ENCODE measurements around the gene OR52K1. TPM values are rescaled to one million over a fixed set of nuclear protein-coding genes. Genes with fewer than 3 reads are reported as not detected.

OR52K1 gene
- total RNA-seq, 2 donors from 2014 or later: not detected

GRCh38 chr11:4464216-4465159, 18.0 kb upstream of the OR52K1 start:
- H3K36me3 ChIP-seq: no peaks in the 10 kb centered on the region
- H3K9ac ChIP-seq (ENCODE audit: low read depth in 2 of 2, low read length in 2 of 2): no peak overlapping the region
- no peak overlapping the region for H3K4me3 ChIP-seq
- no peaks in the 10 kb centered on the region for H3K4me1 ChIP-seq
- no peaks in the 10 kb centered on the region for H3K27me3 ChIP-seq
- no peak for DNase-seq
- H3K27ac ChIP-seq: no peak overlapping the region
- TF ChIP-seq CTCF (IDR thresholded peaks at IDR 0.05): no peak
- intact Hi-C loops (cut with DNase I): no loop called here
- no peaks in the 10 kb centered on the region for H3K9me3 ChIP-seq

GRCh38 chr11:4465407-4465806, 17.0 kb upstream of the OR52K1 start:
- TF ChIP-seq CTCF (IDR thresholded peaks at IDR 0.05): no peak
- Histone ChIP-seq H3K36me3 (no peaks in the 10 kb centered on the region), H3K4me1 (no peaks in the 10 kb centered on the region), H3K27ac (no peak overlapping the region), H3K27me3 (no peaks in the 10 kb centered on the region), H3K9me3 (no peaks in the 10 kb centered on the region), H3K9ac (ENCODE audit: low read depth in 2 of 2, low read length in 2 of 2) (no peak overlapping the region), H3K4me3 (no peak overlapping the region)
- DNase-seq: no peak
- intact Hi-C loops (cut with DNase I): no loop called here

GRCh38 chr11:4466131-4466870, 16.1 kb upstream of the OR52K1 start:
- no peaks in the 10 kb centered on the region for H3K36me3 ChIP-seq
- H3K27me3 ChIP-seq: no peaks in the 10 kb centered on the region
- H3K9ac ChIP-seq (ENCODE audit: low read depth in 2 of 2, low read length in 2 of 2): no peak overlapping the region
- no peak for TF ChIP-seq CTCF (IDR thresholded peaks at IDR 0.05)
- H3K4me1 ChIP-seq: no peaks in the 10 kb centered on the region
- no peak overlapping the region for H3K27ac ChIP-seq
- H3K9me3 ChIP-seq: no peaks in the 10 kb centered on the region
- intact Hi-C loops (cut with DNase I): no loop called here
- DNase-seq: no peak
- H3K4me3 ChIP-seq: no peak overlapping the region

- Histone ChIP-seq H3K36me3 (no peaks in the 10 kb centered on the region), H3K27me3 (no peaks in the 10 kb centered on the region), H3K27ac (no peak overlapping the region), H3K9me3 (no peaks in the 10 kb centered on the region), H3K4me3 (no peak overlapping the region), H3K4me1 (no peaks in the 10 kb centered on the region), H3K9ac (ENCODE audit: low read depth in 2 of 2, low read length in 2 of 2) (no peak overlapping the region)
- DNase-seq: no peak
- no peak for TF ChIP-seq CTCF (IDR thresholded peaks at IDR 0.05)
- intact Hi-C loops (cut with DNase I): no loop called here
These were observed 15.5 kb upstream of the OR52K1 start for GRCh38 chr11:4466871-4467442.

- no peaks in the 10 kb centered on the region for H3K27me3 ChIP-seq
- no peak for DNase-seq
- no peaks in the 10 kb centered on the region for H3K4me1 ChIP-seq
- no peak overlapping the region for H3K4me3 ChIP-seq
- TF ChIP-seq CTCF (IDR thresholded peaks at IDR 0.05): no peak
- no peak overlapping the region for H3K27ac ChIP-seq
- no peak overlapping the region for H3K9ac ChIP-seq (ENCODE audit: low read depth in 2 of 2, low read length in 2 of 2)
- intact Hi-C loops (cut with DNase I): no loop called here
- H3K9me3 ChIP-seq: no peaks in the 10 kb centered on the region
- no peaks in the 10 kb centered on the region for H3K36me3 ChIP-seq
These were observed 14.4 kb upstream of the OR52K1 start for GRCh38 chr11:4467811-4468606.
